Measurements from ENCODE around the gene SIRT6.

SIRT6 gene

DNA sequence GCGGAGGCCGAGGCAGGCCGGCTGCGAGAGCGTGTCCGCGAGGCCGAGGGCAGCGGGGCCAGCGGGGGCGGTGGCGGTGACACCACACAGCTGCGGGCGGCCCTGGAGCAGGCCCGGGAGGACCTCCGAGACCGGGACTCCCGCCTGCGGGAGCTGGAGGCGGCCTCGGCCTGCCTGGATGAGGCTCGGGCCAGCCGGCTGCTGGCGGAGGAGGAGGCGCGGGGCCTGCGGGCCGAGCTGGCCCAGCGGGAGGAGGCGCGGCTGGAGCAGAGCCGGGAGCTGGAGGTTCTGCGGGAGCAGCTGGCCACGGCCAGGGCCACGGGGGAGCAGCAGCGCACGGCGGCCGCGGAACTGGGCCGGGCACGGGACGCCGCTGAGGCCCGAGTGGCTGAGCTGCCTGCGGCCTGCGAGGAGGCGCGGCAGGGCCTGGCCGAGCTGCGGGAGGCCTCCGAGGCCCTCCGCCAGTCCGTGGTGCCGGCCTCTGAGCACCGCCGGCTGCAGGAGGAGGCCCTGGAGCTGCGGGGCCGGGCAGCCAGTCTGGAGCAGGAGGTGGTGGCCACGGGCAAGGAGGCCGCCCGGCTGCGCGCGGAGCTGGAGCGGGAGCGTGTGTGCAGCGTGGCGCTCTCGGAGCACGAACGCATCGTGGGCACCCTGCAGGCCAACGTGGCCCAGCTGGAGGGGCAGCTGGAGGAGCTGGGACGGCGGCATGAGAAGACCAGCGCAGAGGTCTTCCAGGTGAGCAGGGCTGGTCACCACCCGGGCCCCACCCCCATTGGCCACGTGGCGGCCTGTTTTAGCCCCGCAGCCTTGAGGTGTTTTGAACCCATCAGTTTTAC lies 35.3 kb upstream of the SIRT6 start (continued):
- TF ChIP-seq, protein P1, sequence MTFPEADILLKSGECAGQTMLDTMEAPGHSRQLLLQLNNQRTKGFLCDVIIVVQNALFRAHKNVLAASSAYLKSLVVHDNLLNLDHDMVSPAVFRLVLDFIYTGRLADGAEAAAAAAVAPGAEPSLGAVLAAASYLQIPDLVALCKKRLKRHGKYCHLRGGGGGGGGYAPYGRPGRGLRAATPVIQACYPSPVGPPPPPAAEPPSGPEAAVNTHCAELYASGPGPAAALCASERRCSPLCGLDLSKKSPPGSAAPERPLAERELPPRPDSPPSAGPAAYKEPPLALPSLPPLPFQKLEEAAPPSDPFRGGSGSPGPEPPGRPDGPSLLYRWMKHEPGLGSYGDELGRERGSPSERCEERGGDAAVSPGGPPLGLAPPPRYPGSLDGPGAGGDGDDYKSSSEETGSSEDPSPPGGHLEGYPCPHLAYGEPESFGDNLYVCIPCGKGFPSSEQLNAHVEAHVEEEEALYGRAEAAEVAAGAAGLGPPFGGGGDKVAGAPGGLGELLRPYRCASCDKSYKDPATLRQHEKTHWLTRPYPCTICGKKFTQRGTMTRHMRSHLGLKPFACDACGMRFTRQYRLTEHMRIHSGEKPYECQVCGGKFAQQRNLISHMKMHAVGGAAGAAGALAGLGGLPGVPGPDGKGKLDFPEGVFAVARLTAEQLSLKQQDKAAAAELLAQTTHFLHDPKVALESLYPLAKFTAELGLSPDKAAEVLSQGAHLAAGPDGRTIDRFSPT (tag by site-specific recombination; IDR thresholded peaks at IDR 0.05), result no peak
- no peak for TF ChIP-seq ZNF624 (tag by site-specific recombination; IDR thresholded peaks at IDR 0.05)
- TF ChIP-seq ZNF155 (tag by site-specific recombination; IDR thresholded peaks at IDR 0.05), result no peak

DNA sequence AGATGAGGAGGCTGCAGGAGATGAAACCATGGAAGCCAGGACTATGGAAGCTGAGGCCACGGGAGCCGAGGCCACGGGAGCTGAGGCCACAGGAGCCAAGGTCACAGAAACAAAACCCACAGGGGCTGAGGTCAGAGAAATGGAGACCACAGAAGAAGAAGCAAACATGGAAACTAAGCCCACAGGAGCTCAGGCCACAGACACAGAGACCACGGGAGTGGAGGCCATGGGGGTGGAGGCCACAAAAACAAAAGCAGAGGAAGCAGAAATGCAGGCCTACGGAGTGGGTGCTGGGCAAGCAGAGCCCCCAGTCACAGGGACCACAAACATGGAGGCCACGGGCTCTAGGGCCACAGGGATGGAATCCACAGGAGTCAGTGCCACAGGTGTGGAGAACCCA lies 34.5 kb upstream of the SIRT6 start:
- Histone ChIP-seq H3K4me3 (ENCODE audit: low read depth, low read length) (no peak overlapping the region), H3K9me3 (ENCODE audit: control insufficient read depth, insufficient read depth, low read depth, low read length) (no peaks in the 10 kb centered on the region), H3K36me3 (ENCODE audit: control insufficient read depth in 2 of 2, insufficient read depth in 1 of 2, low read length in 2 of 2) (no peaks in the 10 kb centered on the region), H3K27ac (ENCODE audit: extremely low read depth, low read depth, low read length) (no peak overlapping the region), H3K4me1 (ENCODE audit: control insufficient read depth, insufficient read depth, low read length) (no peaks in the 10 kb centered on the region)
- POLR2A ChIA-PET, result no interaction called here
- CTCF ChIA-PET, result interaction anchor here (0.8 to 1.0 kb wide), 2 partner anchors 10 to 30 kb away, joined by 3 read pairs; no protein-coding TSS in a partner anchor
- TF ChIP-seq, protein P2, sequence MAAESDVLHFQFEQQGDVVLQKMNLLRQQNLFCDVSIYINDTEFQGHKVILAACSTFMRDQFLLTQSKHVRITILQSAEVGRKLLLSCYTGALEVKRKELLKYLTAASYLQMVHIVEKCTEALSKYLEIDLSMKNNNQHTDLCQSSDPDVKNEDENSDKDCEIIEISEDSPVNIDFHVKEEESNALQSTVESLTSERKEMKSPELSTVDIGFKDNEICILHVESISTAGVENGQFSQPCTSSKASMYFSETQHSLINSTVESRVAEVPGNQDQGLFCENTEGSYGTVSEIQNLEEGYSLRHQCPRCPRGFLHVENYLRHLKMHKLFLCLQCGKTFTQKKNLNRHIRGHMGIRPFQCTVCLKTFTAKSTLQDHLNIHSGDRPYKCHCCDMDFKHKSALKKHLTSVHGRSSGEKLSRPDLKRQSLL (tag by site-specific recombination; IDR thresholded peaks at IDR 0.05), result peak; percentile 10; the same call in 1 of the 2 replicates
- TF ChIP-seq EGR2 (tag by site-specific recombination; IDR thresholded peaks at IDR 0.05; ENCODE audit: low read depth), result no peak

DNA sequence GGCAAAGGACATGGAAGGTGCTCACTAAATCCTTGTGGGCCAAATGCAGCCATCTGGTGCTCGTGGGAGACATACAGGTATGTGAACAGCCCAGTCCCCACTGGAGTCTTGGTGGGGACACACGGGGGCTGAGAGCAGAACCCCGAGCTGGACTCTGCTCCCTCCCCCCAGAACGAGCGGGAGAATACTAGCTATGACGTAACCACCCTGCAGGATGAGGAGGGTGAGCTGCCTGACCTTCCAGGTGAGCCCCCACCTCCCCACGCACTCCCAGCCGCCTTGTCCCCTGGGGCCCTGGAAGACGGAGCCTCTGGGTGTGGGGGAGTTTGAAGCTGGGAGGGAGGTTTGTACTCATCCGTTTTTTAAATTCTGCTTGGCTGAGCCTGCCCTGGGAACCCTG lies 33.4 kb upstream of the SIRT6 start:
- TF ChIP-seq ZNF391 (tag by site-specific recombination; IDR thresholded peaks at IDR 0.05; ENCODE audit: borderline replicate concordance, low read depth) (no peak), ZNF362 (tag by site-specific recombination; IDR thresholded peaks at IDR 0.05) (no peak), ZSCAN23 (tag by site-specific recombination; IDR thresholded peaks at IDR 0.05) (no peak), ZFP3 (tag by site-specific recombination; IDR thresholded peaks at IDR 0.05; ENCODE audit: low read depth) (no peak), KLF7 (tag by site-specific recombination; IDR thresholded peaks at IDR 0.05; ENCODE audit: borderline replicate concordance) (no peak), ZNF132 (tag by site-specific recombination; IDR thresholded peaks at IDR 0.05; ENCODE audit: borderline replicate concordance) (no peak), ZXDB (tag by site-specific recombination; IDR thresholded peaks at IDR 0.05) (no peak), ZNF529 (tag by site-specific recombination; IDR thresholded peaks at IDR 0.05; ENCODE audit: insufficient replicate concordance) (no peak), IKZF3 (tag by site-specific recombination; IDR thresholded peaks at IDR 0.05) (no peak), ZNF202 (tag by site-specific recombination; IDR thresholded peaks at IDR 0.05; ENCODE audit: borderline replicate concordance) (no peak), ZNF701 (tag by site-specific recombination; IDR thresholded peaks at IDR 0.05) (no peak), ZNF521 (tag by site-specific recombination; IDR thresholded peaks at IDR 0.05) (no peak), ZNF571 (tag by site-specific recombination; IDR thresholded peaks at IDR 0.05) (no peak), ZNF707 (tag by site-specific recombination; IDR thresholded peaks at IDR 0.05) (no peak), ZBTB21 (tag by site-specific recombination; IDR thresholded peaks at IDR 0.05) (no peak), KLF9 (tag by site-specific recombination; IDR thresholded peaks at IDR 0.05; ENCODE audit: low read depth) (no peak), MYNN (tag by site-specific recombination; IDR thresholded peaks at IDR 0.05; ENCODE audit: borderline replicate concordance) (no peak), ZBTB17 (tag by site-specific recombination; IDR thresholded peaks at IDR 0.05) (no peak), ZNF350 (tag by site-specific recombination; IDR thresholded peaks at IDR 0.05) (no peak)
- CTCF ChIA-PET, result interaction anchor here (0.6 kb wide), 1 partner anchor 228 kb away, joined by 6 read pairs; no protein-coding TSS in a partner anchor
- POLR2A ChIA-PET, result no interaction called here
- H3K36me3 ChIP-seq (ENCODE audit: control insufficient read depth in 2 of 2, insufficient read depth in 1 of 2, low read length in 2 of 2), result no peaks in the 10 kb centered on the region
- H3K4me1 ChIP-seq (ENCODE audit: control insufficient read depth, insufficient read depth, low read length), result no peaks in the 10 kb centered on the region
- H3K4me3 ChIP-seq (ENCODE audit: low read depth, low read length), result no peak overlapping the region
- no peaks in the 10 kb centered on the region for H3K9me3 ChIP-seq (ENCODE audit: control insufficient read depth, insufficient read depth, low read depth, low read length)
- no peak overlapping the region for H3K27ac ChIP-seq (ENCODE audit: extremely low read depth, low read depth, low read length)

All from HEK293 (cell line).